Stimulated activated CD4-positive, alpha-beta T cell treated with anti-CD3 and anti-CD28 coated beads, Interleukin-1b, Interleukin-23, amount 100 ng/mL, for 1 hour (primary cell): ENCODE data around the gene RALGAPB.
"Not testable (repeated sequence)": the region's sequence is repeated elsewhere in the genome, so short reads cannot be mapped to it uniquely, and the experiment has no call there.

ENCODE experiments used
- DNase-seq, 2 donors: peaks; one replicate each; pipeline ENCODE4 v3.0.0-alpha.2; 2020; ENCODE audit warnings: low read depth in 2 of 2

RALGAPB gene

GRCh38 chr20:38472513-38473366 is at the start of gene RALGAPB:
Gene RALGAPB (plus strand): TSS chr20:38472843. CDS start chr20:38488433, 15,590 bp downstream.
- peak; percentile 96 to 97 for DNase-seq

- no peak for DNase-seq
Observed at GRCh38 chr20:38423541-38423940, 49.1 kb upstream of the RALGAPB start.

GRCh38 chr20:38424401-38424800 is 48.2 kb upstream of the RALGAPB start:
- no peak for DNase-seq

GRCh38 chr20:38426006-38426897 is 46.4 kb upstream of the RALGAPB start:
- no peak for DNase-seq

- DNase-seq = no peak
Observed at GRCh38 chr20:38427655-38428023, 45.0 kb upstream of the RALGAPB start.

GRCh38 chr20:38428800-38429199 is 43.8 kb upstream of the RALGAPB start:
- DNase-seq = no peak

GRCh38 chr20:38429301-38429700 is 43.3 kb upstream of the RALGAPB start:
- DNase-seq = no peak

- DNase-seq = no peak
Observed at GRCh38 chr20:38430679-38431325, 41.8 kb upstream of the RALGAPB start.

- no peak for DNase-seq
Observed at GRCh38 chr20:38432292-38432691, 40.4 kb upstream of the RALGAPB start.

GRCh38 chr20:38432870-38433269 is 39.8 kb upstream of the RALGAPB start:
- not testable (repeated sequence) for DNase-seq

GRCh38 chr20:38433304-38433972 is 39.2 kb upstream of the RALGAPB start:
- DNase-seq = no peak

- DNase-seq = no peak
Observed at GRCh38 chr20:38434301-38434741, 38.3 kb upstream of the RALGAPB start.

GRCh38 chr20:38434770-38435554 is 37.7 kb upstream of the RALGAPB start, which contains the start of gene SNHG17:
Gene SNHG17 (minus strand): TSS chr20:38435328.
- peak; percentile 75 to 87 for DNase-seq

GRCh38 chr20:38435555-38435939 is 37.1 kb upstream of the RALGAPB start:
- no peak for DNase-seq

GRCh38 chr20:38437796-38438195 is 34.8 kb upstream of the RALGAPB start:
- DNase-seq = no peak

GRCh38 chr20:38441110-38441509 is 31.5 kb upstream of the RALGAPB start:
- DNase-seq = not testable (repeated sequence)

- DNase-seq = no peak
Observed at GRCh38 chr20:38441916-38442315, 30.7 kb upstream of the RALGAPB start.

GRCh38 chr20:38445381-38445796 is 27.3 kb upstream of the RALGAPB start:
- DNase-seq = no peak

GRCh38 chr20:38445901-38446425 is 26.7 kb upstream of the RALGAPB start:
- no peak for DNase-seq
